ENCODE results near the gene POLDIP3. TPM values are rescaled to one million over a fixed set of nuclear protein-coding genes. Genes with fewer than 3 reads are reported as not detected.

POLDIP3 gene
- total RNA-seq, 4 donors from 2014 or later: 30.6 to 50.7 (median 37.2) TPM

- no peaks in the 10 kb centered on the region for H3K27me3 ChIP-seq
- 50% methylated on average over 1 of the region's 4 CpGs; no CpG with 5 or more reads in 1 of the 2 donors for WGBS, 2 donors (ENCODE audit: low coverage in 1 of 2)
- no peaks in the 10 kb centered on the region for H3K36me3 ChIP-seq
- ATAC-seq: no peak
- peak overlapping the region in 3 of 4 donors; percentile 92 to 94 (median 93) for H3K27ac ChIP-seq
- peaks cover 0 to 60% (median 54%) of the 10 kb centered on the region in 3 donors for H3K4me1 ChIP-seq
- TF ChIP-seq POLR2AphosphoS5 (IDR thresholded peaks at IDR 0.05) (no peak), CTCF (IDR thresholded peaks at IDR 0.05) (no peak), EP300 (IDR thresholded peaks at IDR 0.05) (no peak), POLR2A (IDR thresholded peaks at IDR 0.05) (no peak)
- H3K4me3 ChIP-seq: peak overlapping the region; percentile 78 to 87
- H3K9me3 ChIP-seq: no peaks in the 10 kb centered on the region
These were observed 33.3 kb upstream of the POLDIP3 start for GRCh38 chr22:42648017-42648367.

- Histone ChIP-seq H3K27ac (peak overlapping the region; percentile 4 to 93 (median 90)), H3K27me3 (no peaks in the 10 kb centered on the region), H3K36me3 (no peaks in the 10 kb centered on the region), H3K4me3 (peak overlapping the region; percentile 0 to 87), H3K9me3 (no peaks in the 10 kb centered on the region), H3K4me1 (peaks cover 0 to 72% (median 54%) of the 10 kb centered on the region in 3 donors)
- ATAC-seq: no peak
- 20% methylated on average over 2 of the region's 16 CpGs; no CpG with 5 or more reads in 1 of the 2 donors for WGBS, 2 donors (ENCODE audit: low coverage in 1 of 2)
- TF ChIP-seq CTCF (IDR thresholded peaks at IDR 0.05) (no peak), POLR2AphosphoS5 (IDR thresholded peaks at IDR 0.05) (peak; percentile 11), EP300 (IDR thresholded peaks at IDR 0.05) (no peak), POLR2A (IDR thresholded peaks at IDR 0.05) (no peak)
These were observed 32.2 kb upstream of the POLDIP3 start for GRCh38 chr22:42646569-42647525.

DNA sequence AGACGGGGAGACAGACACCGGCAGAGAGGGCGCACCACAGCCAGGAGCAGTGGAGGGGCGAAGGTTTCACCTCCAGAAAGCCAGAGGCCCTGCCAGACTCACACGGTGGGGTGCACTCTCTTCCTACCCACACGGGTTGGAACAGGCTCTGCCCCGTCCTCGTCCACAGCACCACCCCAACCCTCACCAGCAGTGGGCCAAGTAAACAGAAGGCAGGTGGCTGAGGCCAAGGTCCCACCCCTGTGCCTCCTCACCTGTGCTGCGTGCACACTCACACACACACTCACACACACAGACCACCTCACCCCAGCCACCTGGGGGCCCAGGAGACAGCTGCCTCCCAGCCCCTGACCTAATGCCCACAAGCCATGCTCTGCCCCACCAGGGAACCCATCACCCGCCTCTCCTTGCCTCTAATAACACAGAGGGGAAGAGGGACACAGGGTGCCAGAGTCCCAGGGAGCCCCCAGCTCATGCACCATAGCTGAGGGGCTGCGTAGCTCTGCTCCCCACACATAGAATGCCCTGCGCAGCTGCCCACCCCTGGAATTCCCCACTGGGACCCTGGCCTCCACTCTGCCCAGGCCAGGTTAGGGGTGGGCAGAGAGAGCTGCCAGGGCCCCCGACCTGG is 31.4 kb upstream of the POLDIP3 start:
- H3K4me3 ChIP-seq: peak overlapping the region; percentile 0 to 87
- no peaks in the 10 kb centered on the region for H3K27me3 ChIP-seq
- WGBS, 2 donors (ENCODE audit: low coverage in 1 of 2): 20 to 47% methylated on average over 1 to 4 of the region's 13 CpGs
- peak overlapping the region; percentile 30 to 93 (median 90) for H3K27ac ChIP-seq
- peaks cover 0 to 78% (median 54%) of the 10 kb centered on the region in 3 donors for H3K4me1 ChIP-seq
- TF ChIP-seq POLR2AphosphoS5 (IDR thresholded peaks at IDR 0.05) (no peak), CTCF (IDR thresholded peaks at IDR 0.05) (no peak), POLR2A (IDR thresholded peaks at IDR 0.05) (no peak), EP300 (IDR thresholded peaks at IDR 0.05) (no peak)
- no peak for ATAC-seq
- no peaks in the 10 kb centered on the region for H3K9me3 ChIP-seq
- no peaks in the 10 kb centered on the region for H3K36me3 ChIP-seq

DNA sequence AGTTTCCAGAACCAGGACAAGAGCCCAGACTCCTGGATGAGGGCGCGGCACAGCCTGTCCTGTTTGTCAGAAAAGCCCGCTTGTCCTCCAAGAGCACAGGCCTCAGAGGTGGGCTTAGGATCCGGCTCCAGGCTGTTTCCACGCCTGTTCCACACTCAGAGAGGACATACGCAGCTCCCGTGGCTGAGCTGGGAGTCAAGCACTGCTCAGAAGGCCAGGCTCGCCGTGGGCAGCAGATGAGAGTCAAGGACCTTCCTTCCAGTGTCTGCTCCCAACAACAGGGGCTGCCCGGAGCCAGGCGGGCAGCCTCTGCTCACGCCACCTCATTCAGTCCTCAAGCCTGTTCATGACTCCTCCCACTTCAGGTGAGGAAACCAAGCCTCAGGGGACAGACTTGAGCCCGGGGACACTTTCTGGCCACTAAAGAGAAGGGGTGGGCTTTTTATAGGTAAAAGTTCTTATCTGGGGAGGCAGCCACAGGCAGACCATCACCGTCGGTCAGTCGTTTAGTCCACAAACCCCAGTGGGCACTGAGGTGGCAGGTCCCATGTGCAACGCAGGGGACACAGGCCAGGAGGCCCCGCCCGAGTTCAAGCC is 30.8 kb upstream of the POLDIP3 start:
- Histone ChIP-seq H3K4me1 (peaks cover 0 to 78% (median 54%) of the 10 kb centered on the region in 3 donors), H3K27ac (peak overlapping the region; percentile 30 to 93 (median 90)), H3K9me3 (no peaks in the 10 kb centered on the region), H3K36me3 (no peaks in the 10 kb centered on the region), H3K4me3 (peak overlapping the region in 1 of 2 donors; percentile 87), H3K27me3 (no peaks in the 10 kb centered on the region)
- no peak for TF ChIP-seq EP300 (IDR thresholded peaks at IDR 0.05)
- peak; percentile 20 for TF ChIP-seq POLR2AphosphoS5 (IDR thresholded peaks at IDR 0.05)
- TF ChIP-seq POLR2A (IDR thresholded peaks at IDR 0.05): peak in 1 of 2 donors; percentile 19
- TF ChIP-seq CTCF (IDR thresholded peaks at IDR 0.05): no peak
- no peak for ATAC-seq
- WGBS, 2 donors (ENCODE audit: low coverage in 1 of 2): 60% methylated on average over 1 of the region's 19 CpGs; no CpG with 5 or more reads in 1 of the 2 donors

Data from gastroesophageal sphincter (tissue), 4 donors.